VCaP (cell line): Measurements from ENCODE around the gene KDM8.
A peak's percentile ranks its signal among the peaks of the same experiment; 100 is the strongest.

Experiments
- H3K27ac ChIP-seq: fragments of 450-650 bp; 2 replicates; pipeline ENCODE4 v1.5.1; 2017
- TF ChIP-seq, protein P1 (sequence below): fragments of 450-650 bp; conservative IDR thresholded peaks from 2 replicates; pipeline ENCODE4 v1.5.1; 2017; ENCODE audit warnings: mild to moderate bottlenecking, moderate library complexity

The KDM8 gene

DNA sequence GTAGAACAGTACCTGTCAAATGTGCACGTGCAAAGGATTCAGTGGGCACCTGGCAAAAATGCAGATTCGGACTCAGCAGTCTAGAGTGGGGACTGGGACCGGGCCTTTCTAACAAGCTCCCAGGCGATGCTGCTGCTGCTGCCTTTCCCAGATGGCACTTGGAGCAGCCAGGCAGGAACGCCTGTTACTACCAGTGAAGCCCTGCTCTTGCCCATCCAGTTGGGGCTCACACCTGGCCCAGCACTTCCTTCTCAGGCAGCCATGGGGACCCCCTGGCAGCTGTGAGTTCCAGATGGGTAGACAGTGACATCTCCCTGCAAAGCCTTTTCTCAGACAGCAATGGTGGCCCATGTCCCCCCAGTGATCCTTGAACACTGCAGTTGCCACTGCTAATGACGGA, 30.4 kb downstream of the KDM8 start:
- H3K27ac ChIP-seq = peak overlapping the region; percentile 90
- TF ChIP-seq, protein P1, sequence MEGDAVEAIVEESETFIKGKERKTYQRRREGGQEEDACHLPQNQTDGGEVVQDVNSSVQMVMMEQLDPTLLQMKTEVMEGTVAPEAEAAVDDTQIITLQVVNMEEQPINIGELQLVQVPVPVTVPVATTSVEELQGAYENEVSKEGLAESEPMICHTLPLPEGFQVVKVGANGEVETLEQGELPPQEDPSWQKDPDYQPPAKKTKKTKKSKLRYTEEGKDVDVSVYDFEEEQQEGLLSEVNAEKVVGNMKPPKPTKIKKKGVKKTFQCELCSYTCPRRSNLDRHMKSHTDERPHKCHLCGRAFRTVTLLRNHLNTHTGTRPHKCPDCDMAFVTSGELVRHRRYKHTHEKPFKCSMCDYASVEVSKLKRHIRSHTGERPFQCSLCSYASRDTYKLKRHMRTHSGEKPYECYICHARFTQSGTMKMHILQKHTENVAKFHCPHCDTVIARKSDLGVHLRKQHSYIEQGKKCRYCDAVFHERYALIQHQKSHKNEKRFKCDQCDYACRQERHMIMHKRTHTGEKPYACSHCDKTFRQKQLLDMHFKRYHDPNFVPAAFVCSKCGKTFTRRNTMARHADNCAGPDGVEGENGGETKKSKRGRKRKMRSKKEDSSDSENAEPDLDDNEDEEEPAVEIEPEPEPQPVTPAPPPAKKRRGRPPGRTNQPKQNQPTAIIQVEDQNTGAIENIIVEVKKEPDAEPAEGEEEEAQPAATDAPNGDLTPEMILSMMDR = no peak

DNA sequence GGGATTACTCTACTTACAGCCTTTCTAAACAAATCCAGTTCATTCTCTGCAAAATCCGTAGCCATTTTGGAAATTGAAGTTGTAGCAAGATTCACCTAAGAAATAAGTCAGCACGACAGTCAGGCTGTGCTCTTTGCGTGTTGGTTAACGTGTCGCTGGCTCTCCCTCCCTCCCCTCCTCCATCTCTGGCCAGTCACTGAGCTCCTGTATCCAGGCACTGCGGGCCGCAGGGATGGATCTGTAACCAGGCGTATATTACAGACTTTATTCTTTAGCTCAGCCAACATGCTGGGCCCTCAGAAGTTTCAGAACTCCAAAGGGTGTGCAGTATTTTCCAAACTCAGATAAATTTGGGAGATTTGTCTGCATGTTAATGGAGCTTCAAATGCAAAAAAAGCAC, 30.8 kb downstream of the KDM8 start:
- peak overlapping the region; percentile 90 for H3K27ac ChIP-seq
- TF ChIP-seq, protein P1 = no peak

DNA sequence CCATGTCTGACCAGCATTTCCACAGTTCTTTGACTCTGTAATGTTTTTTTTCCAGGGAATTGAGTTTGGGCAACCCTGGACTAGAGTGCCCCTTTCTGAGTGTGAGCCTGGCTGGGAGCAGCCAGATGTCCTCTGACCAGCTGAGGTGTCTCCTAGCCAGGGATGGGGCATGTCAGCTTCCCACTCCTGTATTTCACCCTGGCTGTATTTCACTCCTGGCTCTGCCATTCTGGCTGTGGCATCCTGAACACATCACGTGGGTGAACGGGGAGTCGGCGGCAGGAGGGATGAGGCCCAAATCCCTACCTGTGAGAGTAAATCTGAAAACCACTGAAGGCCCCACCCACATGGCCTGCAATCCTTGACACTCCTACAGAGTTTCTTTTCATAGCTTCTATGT, 31.3 kb downstream of the KDM8 start:
- H3K27ac ChIP-seq = peak overlapping the region; percentile 90

DNA sequence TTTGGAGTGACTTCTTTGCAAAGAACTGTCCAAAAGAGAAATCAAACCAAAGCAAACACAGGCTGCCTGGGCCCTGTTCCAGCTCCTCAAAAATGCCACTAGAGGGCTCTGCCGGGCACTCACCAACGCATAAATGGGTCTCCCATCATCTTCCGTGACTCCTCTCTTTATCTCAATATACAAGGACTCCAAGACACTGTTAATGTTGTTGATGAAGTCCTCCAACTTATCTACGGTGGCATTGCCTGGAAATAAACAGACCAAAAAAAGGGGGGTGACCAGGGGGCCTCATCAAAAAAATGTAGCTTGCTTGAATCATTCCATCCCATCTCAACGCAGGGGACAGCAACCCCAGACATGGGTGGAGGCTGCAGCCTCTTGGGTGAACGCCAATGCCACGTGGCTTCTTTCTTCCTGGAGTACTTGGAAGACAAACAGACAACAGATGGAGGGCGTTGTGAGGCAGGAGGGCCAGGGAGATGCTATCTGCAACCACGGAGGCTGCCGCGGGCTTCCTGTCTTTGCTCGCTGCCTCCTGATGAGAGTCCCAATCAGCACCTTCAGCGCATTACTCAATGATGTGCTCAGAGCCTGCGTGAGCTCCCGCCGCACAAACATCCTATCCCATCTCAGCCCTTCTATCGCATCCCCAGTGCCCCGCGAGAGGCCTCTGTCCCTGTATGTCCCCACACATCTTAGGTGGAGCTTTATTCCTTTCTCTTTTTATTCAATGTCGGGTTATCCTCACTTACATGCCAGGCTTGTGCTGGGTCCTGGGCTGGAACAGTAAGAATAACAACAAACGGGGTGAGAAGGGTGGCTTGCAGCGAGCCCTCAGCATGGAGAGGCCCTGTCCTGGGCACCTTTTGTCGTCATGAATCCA, 32.0 kb downstream of the KDM8 start:
- H3K27ac ChIP-seq = peak overlapping the region; percentile 90
- TF ChIP-seq, protein P1 = peak; percentile 80

More for the DNA sequence above, 31.3 kb downstream of the KDM8 start:
- TF ChIP-seq, protein P1 = no peak

DNA sequence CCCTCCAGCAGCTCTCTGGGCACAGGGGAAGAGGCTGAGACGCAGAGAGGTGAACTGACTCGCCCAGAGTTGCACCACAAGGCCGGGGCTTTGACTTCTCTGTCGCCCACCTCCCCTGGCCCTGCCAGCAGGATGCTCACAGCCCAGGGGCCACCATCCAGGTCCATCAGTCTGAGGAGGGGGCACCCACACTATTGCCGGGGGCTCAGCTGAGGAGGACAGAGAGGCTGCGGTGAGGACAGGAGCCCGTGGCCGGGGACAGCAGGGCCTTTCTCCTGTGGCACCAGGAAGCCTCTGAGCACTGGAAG, 32.6 kb downstream of the KDM8 start:
- H3K27ac ChIP-seq = peak overlapping the region; percentile 90
- TF ChIP-seq, protein P1 = no peak

DNA sequence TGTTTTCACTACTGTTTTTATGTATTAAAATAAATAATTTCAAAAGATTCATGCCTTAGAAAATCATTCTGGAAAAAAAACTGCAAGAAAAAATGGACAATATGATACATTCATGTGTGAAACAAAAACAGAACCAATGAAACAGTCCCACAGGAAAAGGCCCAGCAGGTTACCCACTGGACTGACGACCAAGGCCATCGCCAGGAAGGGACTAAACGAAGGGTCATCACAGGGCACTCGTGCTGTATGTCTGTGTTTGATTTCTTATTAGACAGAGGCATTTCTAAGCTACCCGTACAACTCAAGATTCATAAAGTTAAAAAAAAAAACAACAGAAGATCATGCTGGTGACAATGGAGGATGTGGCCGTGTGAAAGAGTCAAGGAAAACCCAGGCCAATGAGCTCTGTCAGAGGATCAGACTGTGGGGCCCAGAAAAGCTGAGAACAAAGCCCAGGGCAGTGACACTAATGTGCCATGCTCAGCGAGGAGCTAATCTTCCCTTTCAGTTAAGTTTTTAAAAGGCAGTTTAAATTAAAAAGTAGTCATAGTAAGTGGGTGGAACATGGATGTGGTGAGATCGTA, 33.4 kb downstream of the KDM8 start:
- peak overlapping the region; percentile 90 for H3K27ac ChIP-seq
- TF ChIP-seq, protein P1 = no peak

DNA sequence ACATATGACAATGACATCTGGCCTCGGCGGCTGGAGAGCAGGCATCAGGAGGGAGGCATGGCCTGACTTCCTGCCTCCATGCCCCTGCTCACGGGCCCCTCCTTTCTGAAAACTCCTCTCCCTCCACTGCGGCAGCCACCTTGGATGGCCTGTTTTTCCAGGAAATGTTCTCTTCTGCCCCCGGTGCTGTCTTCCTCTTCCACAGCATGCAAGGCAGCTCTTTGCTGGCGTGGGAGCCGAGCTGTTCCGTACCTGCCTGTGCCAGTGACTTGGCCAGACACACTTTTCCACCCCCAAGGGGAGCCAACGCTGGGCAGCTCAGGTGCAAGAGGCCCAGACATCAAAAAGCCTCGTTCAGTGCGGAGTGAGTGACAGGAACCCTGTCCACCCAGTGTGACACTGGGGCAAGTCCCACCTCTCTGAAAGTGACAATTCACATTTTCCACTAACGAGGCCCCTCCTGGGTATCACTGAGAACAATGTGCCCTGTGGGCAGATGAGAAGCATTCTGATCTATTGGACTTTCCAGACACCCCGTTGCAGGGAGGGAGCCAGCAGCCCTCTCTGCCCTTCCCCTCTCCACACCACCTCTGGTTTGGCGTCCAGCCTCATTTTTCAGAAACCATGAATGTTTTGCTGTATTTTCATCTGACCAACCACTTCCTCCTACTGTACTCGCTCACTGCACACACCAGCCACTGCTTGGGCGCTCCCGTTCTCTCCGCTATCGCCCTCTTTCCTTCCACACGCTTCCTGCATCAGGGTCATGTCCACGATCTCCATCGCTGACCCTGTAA, 34.1 kb downstream of the KDM8 start:
- TF ChIP-seq, protein P1 = no peak
- peak overlapping the region; percentile 90 for H3K27ac ChIP-seq
